Upper lobe of left lung (tissue), 6 donors: ENCODE measurements around the gene ZACN. TPM values are rescaled to one million over a fixed set of nuclear protein-coding genes. Genes with fewer than 3 reads are reported as not detected.

Experiments
- ATAC-seq, 2 donors: fragments of 200-7000 bp; cut with Tn5 transposase; one replicate each; pipeline ENCODE4 v1.9.1; 2022; ENCODE audit warnings: mild to moderate bottlenecking in 2 of 2, moderate library complexity in 2 of 2; ENCODE audit not compliant: low FRiP score in 2 of 2
- DNase-seq, 2 donors: peaks; one replicate each; pipeline ENCODE4 v3.0.0-alpha.2; 2019 to 2020
- H3K27ac ChIP-seq, 4 donors: fragments of 200-600 bp; sonication (generic); one replicate each; pipeline ENCODE4 v1.5.1; 2016 to 2019
- H3K27me3 ChIP-seq, 4 donors: fragments of 200-600 bp; sonication (generic); one replicate each; pipeline ENCODE4 v1.5.1; 2017 to 2019
- H3K36me3 ChIP-seq, 4 donors: fragments of 200-600 bp; sonication (generic); one replicate each; pipeline ENCODE4 v1.5.1; 2016 to 2019
- H3K4me1 ChIP-seq, 4 donors: fragments of 200-600 bp; sonication (generic); one replicate each; pipeline ENCODE4 v1.5.1; 2018 to 2019
- H3K4me3 ChIP-seq, 4 donors: fragments of 200-600 bp; sonication (generic); one replicate each; pipeline ENCODE4 v1.5.1; 2017 to 2019; ENCODE audit warnings: mild to moderate bottlenecking in 2 of 4, moderate library complexity in 1 of 4
- H3K9me3 ChIP-seq, 4 donors: fragments of 200-600 bp; sonication (generic); one replicate each; pipeline ENCODE4 v1.5.1; 2018 to 2019
- EP300 ChIP-seq, 4 donors: sonication (generic); formaldehyde crosslinking; IDR thresholded peaks; one replicate each; pipeline ENCODE4 v1.5.1; 2017; ENCODE audit warnings: antibody characterized with exemption in 4 of 4, control low read depth in 2 of 4
- POLR2A ChIP-seq, 4 donors: fragments of 450-650 bp; IDR thresholded peaks; one replicate each; pipeline ENCODE4 v1.5.1; 2016 to 2017; ENCODE audit warnings: antibody characterized with exemption in 4 of 4, mild to moderate bottlenecking in 2 of 4
- POLR2AphosphoS5 ChIP-seq, 2 donors: sonication (generic); formaldehyde crosslinking; IDR thresholded peaks; one replicate each; pipeline ENCODE4 v1.5.1; 2017; ENCODE audit warnings: antibody characterized with exemption in 2 of 2
- WGBS, 2 donors: methylation state at CpG; one replicate each; pipeline ENCODE4 v1.1.5; 2017 to 2018; 5-methylcytosine and 5-hydroxymethylcytosine counted together
- total RNA-seq, 6 donors: library from RNA; depleted of rRNA in 4 of 6; stranded (reverse); fragments of >200 nt in 4 of 6; gene quantifications; one replicate each; pipeline versions ENCODE4 v1.1.0 to v1.2.1, GENCODE V29; 2016 to 2021
- TF ChIP-seq, protein P1 (sequence below), 6 experiments: fragments of 450-650 bp in 4 of 6; fragments of 200-600 bp in 2 of 6; sonication (generic) in 2 of 6; IDR thresholded peaks; one replicate each; pipeline ENCODE4 v1.5.1; 2016 to 2019; ENCODE audit warnings: antibody characterized with exemption in 6 of 6
- donor health status: DM: no; HTN: no; CAD: no; lungs with moderate emphysema.
- donor health status: DM: no; HTN: yes; CAD: no; lungs with severe emphysema.

ZACN gene
- total RNA-seq, 6 donors from 2014 or later: not detected

DNA sequence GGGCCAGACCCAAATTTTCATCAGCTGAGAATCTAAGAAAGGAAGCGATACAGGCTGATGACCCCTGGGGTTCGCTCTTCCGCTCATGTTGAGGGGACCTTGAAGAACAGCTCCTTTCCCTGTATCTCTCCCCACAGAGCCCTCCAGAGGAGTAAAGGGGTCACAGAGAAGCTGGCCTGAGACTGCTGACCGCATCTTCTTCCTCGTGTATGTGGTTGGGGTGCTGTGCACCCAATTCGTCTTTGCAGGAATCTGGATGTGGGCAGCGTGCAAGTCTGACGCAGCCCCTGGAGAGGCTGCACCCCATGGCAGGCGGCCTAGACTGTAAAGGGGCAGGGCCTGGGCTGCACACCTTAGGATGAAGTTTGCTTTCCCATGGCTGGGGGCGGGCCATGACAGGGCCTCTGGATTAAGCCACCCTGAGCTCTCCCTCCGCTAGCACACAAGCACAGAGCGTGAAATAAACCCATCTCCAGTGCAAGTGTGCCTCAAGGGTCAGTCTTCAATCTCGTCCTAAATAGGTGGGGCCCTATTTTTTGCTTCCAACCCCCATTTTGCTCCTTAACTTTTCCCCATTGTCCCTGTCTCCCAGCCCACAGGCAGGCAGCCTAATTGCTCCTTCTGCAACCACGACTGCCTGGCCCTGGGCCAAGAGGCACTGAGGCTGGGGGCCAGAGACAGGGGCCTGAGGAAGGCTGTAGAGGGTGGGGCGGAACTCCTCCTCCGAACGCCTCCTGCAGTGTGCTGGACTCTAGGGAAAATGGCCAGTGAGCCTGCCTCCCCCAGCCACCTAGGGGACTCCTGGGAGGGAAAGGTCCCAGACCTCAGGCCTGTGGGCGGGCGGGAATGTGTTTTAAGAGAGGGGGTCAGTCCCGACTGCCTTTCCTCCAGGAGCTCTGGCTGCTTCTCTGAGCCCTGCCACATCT lies 3.6 kb downstream of the ZACN start:
- TF ChIP-seq EP300 (IDR thresholded peaks at IDR 0.05) (no peak), POLR2AphosphoS5 (IDR thresholded peaks at IDR 0.05) (no peak), POLR2A (IDR thresholded peaks at IDR 0.05) (no peak)
- TF ChIP-seq, protein P1, sequence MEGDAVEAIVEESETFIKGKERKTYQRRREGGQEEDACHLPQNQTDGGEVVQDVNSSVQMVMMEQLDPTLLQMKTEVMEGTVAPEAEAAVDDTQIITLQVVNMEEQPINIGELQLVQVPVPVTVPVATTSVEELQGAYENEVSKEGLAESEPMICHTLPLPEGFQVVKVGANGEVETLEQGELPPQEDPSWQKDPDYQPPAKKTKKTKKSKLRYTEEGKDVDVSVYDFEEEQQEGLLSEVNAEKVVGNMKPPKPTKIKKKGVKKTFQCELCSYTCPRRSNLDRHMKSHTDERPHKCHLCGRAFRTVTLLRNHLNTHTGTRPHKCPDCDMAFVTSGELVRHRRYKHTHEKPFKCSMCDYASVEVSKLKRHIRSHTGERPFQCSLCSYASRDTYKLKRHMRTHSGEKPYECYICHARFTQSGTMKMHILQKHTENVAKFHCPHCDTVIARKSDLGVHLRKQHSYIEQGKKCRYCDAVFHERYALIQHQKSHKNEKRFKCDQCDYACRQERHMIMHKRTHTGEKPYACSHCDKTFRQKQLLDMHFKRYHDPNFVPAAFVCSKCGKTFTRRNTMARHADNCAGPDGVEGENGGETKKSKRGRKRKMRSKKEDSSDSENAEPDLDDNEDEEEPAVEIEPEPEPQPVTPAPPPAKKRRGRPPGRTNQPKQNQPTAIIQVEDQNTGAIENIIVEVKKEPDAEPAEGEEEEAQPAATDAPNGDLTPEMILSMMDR (IDR thresholded peaks at IDR 0.05): no peak
- Histone ChIP-seq H3K36me3 (peaks cover 20 to 56% (median 49%) of the 10 kb centered on the region in 4 donors), H3K4me1 (peaks cover 2 to 12% (median 9%) of the 10 kb centered on the region in 4 donors), H3K4me3 (no peak overlapping the region), H3K9me3 (no peaks in the 10 kb centered on the region), H3K27ac (no peak overlapping the region), H3K27me3 (peaks cover 0 to 15% (median 2%) of the 10 kb centered on the region in 4 donors)
- ATAC-seq (no peak), DNase-seq (no peak)
- WGBS, 2 donors: 80 to 89% methylated on average over 16 to 20 of the region's 20 CpGs

DNA sequence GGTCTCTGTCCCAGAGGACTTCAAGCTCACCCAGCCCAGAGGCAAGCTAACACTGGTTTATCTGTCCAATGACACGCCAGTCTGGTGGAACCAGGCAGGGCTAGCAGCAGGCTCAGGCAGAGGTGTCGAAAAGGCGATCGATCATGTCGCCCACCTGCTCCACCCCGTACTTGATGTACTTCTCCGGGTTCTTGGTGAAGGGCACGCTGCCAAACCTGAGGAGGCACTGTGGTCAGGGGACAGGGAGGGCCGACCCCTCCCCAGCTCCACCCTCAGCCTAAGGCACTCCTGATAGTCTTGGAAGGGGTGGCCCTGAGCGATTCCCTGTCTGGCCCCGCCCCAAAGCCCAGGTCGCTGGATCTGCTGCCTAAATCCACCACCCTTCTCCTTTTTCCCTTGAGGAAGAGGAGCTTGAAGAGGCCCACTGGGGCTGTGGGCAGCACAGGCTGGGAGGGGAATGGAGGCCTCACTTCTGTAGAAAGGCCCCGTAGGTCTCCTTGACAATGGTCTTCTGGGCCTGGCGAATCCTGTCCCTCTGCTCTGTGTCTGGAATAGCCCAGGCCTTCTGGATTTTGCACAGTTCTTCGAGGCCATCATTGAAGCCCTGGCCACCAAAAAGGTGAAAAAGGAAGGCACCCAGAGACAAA lies 4.7 kb downstream of the ZACN start:
- 75 to 93% methylated on average over 4 to 15 of the region's 15 CpGs for WGBS, 2 donors
- Histone ChIP-seq H3K9me3 (no peaks in the 10 kb centered on the region), H3K27me3 (peaks cover 0 to 10% (median 0%) of the 10 kb centered on the region in 4 donors), H3K27ac (no peak overlapping the region), H3K36me3 (peaks cover 30 to 67% (median 59%) of the 10 kb centered on the region in 4 donors), H3K4me1 (peaks cover 0 to 12% (median 5%) of the 10 kb centered on the region in 4 donors), H3K4me3 (no peak overlapping the region)
- ATAC-seq (no peak), DNase-seq (no peak)
- no peak for TF ChIP-seq POLR2A (IDR thresholded peaks at IDR 0.05)
- TF ChIP-seq, protein P1 (IDR thresholded peaks at IDR 0.05): no peak
- TF ChIP-seq POLR2AphosphoS5 (IDR thresholded peaks at IDR 0.05): no peak
- no peak for TF ChIP-seq EP300 (IDR thresholded peaks at IDR 0.05)

DNA sequence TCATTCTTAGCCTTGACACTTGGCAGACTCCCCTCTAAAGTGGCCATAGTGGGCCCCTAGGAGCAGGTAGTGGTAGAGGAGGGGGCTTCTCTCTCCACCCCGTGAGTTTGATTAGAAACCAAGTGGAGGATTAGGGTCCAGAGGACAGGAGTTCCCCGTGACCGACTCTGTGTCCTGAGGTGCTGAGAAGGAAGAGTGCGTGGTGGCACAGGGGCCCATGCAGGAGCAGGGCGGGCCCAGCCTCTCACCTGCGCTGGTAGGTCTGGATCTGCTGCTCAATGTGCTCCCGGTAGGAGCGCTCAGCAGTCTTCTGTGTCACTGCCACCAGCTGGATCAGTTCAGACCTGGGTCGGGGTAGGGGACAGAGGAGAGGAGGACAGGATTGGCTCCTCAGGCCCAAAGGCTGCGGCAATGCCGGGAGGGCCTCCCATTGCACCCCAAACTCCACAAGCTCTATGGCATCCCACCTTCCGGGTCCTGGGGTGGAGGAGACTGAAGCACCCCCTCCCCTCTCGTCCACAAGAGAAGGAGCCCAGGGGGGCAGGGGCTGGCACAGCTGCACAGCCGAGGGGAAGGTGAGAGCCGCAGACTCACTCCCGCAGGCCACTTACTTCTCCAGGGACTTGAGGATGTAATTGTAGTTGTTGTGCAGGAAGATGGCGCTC lies 6.2 kb downstream of the ZACN start:
- no peaks in the 10 kb centered on the region for H3K9me3 ChIP-seq
- H3K4me1 ChIP-seq: peaks cover 0 to 5% (median 3%) of the 10 kb centered on the region in 4 donors
- ATAC-seq: no peak
- H3K27ac ChIP-seq: no peak overlapping the region
- DNase-seq: no peak
- no peaks in the 10 kb centered on the region for H3K27me3 ChIP-seq
- no peak for TF ChIP-seq POLR2A (IDR thresholded peaks at IDR 0.05)
- no peak overlapping the region for H3K4me3 ChIP-seq
- H3K36me3 ChIP-seq: peaks cover 40 to 82% (median 75%) of the 10 kb centered on the region in 4 donors
- 78 to 84% methylated on average over 9 to 15 of the region's 17 CpGs for WGBS, 2 donors

DNA sequence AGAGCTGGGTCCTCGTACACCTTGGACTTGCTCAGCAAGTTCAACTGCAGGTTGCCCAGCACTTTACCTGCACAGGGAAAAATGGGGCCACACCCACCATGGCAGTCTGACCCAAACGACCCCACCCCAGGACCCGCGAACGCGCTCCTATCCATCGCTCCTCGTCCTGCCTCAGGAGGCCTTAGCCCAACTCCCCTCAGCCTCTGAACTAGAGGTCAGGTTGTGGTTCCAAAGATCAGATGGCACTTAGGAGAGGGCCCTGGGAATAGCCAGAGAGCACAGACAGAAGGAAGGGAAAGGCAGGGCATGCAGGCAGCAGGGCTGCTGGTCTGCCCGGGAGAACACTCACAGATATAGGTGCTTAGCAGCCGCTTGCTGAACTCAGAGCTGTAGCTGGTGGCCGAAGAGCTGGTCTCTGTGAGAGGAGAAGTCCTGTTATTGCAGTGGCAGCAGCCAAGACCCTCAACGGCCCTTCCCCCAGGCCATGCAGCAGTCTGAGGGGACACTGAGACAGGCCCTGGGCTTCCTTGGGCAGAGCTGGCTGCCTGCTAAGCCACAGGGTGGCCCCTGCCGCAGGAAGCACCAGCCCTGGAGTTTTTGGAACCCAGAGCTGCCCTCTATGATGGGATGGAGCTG lies 6.9 kb downstream of the ZACN start:
- no peaks in the 10 kb centered on the region for H3K27me3 ChIP-seq
- no peak overlapping the region for H3K27ac ChIP-seq
- H3K36me3 ChIP-seq: peaks cover 42 to 89% (median 81%) of the 10 kb centered on the region in 4 donors
- ATAC-seq: no peak
- no peak overlapping the region for H3K4me3 ChIP-seq
- DNase-seq: no peak
- TF ChIP-seq, protein P1 (IDR thresholded peaks at IDR 0.05): no peak
- no peak for TF ChIP-seq POLR2A (IDR thresholded peaks at IDR 0.05)
- TF ChIP-seq EP300 (IDR thresholded peaks at IDR 0.05): no peak
- TF ChIP-seq POLR2AphosphoS5 (IDR thresholded peaks at IDR 0.05): no peak
- WGBS, 2 donors: 87 to 93% methylated on average over 7 to 12 of the region's 13 CpGs
- no peaks in the 10 kb centered on the region for H3K9me3 ChIP-seq
- no peaks in the 10 kb centered on the region for H3K4me1 ChIP-seq
